ENCODE data around the gene RCE1.

DNA sequence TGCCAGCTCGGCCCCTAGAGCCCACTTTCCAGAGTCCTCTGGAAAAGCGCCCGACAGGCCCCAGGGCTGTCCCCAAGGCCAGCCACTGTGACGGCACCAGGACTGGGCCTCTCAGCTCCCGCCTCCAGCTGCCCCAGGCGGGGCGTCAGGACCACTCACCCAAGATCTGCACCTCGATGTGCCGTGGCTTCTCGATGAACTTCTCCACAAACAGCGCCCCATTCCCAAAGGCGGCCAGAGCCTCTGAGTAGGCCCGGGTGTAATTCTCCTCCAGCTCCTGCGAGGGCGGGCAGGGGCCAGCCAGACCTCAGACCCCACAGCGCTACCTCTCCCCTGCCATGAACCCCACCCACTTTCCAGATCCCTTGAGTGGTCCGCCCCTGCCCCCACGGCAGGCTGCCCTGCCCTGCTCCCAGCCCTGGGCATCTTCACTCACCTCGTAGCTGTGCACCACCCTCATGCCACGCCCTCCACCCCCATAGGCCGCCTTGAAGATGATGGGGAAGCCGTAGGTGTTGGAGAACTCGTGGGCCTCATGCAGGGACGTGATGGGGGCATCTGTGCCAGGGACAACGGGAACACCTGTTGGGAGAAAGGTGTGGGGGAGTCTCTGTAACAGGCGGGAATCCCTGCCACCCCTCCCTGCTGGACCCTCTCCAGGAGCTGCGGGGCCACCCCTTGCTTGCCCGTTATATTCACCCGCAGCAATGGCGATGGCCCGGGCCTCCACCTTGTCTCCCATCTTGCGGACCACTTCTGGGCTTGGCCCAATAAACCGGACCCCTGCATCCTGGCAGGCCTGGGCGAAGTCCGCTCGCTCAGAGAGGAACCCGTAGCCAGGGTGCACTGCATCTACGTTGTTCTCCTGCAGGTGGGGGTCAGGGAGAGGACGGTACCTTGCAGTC is 27.6 kb downstream of the RCE1 start:
- TF ChIP-seq CTCF (conservative IDR thresholded peaks at IDR 0.05) = no peak
- TF ChIP-seq ZFX (IDR thresholded peaks at IDR 0.05) = no peak

All from C4-2B (cell line).